ENCODE data around the gene ATP2A2.

DNA sequence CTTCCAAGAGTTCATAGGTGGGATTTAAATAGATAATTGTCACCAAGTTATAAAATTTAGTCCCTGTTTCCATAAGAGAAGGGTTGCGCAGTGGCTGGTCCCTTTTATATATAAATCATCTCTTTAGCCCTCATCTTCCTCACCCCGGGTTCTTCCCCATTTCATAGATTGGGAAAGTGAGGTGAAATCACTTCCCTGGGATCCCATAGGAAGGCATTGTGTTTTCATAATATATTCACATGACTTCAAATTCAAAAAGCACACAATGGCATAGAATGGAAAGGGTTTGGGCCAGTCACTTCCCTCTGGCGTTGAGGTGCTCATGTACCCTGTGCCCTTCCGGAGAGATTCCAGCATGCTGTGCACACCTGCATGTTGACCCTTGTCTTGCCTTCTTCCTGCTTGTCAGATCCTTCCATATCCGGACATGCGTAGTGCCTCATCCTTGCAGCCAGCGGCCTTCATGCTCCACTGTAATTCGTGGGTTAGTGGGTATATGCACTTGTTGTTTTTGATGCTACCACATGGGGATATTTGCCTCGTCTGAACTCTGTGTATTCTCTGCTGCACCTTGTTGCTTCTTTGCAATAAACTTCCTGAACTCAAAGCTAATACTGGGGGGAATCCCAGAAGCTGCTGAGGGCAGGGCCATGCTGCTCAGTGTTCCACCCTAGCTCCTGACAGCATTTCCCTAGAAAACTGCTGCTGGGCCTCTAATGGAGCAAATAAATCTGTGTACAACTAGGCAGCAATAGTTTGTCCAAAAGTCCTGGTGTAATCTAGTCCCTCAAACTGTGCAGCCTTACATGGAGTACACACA is 62.9 kb downstream of the ATP2A2 start:
- TF ChIP-seq, protein P1, sequence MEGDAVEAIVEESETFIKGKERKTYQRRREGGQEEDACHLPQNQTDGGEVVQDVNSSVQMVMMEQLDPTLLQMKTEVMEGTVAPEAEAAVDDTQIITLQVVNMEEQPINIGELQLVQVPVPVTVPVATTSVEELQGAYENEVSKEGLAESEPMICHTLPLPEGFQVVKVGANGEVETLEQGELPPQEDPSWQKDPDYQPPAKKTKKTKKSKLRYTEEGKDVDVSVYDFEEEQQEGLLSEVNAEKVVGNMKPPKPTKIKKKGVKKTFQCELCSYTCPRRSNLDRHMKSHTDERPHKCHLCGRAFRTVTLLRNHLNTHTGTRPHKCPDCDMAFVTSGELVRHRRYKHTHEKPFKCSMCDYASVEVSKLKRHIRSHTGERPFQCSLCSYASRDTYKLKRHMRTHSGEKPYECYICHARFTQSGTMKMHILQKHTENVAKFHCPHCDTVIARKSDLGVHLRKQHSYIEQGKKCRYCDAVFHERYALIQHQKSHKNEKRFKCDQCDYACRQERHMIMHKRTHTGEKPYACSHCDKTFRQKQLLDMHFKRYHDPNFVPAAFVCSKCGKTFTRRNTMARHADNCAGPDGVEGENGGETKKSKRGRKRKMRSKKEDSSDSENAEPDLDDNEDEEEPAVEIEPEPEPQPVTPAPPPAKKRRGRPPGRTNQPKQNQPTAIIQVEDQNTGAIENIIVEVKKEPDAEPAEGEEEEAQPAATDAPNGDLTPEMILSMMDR (IDR thresholded peaks at IDR 0.05): no peak
- TF ChIP-seq POLR2A (IDR thresholded peaks at IDR 0.05): no peak

Measured in right lobe of liver (tissue), 4 donors.